HL-60 (cell line): ENCODE measurements around the gene NAALADL1.

ENCODE experiments used
- DNase-seq, 2 experiments: peaks; one replicate each; pipeline ENCODE4 v3.0.0-alpha.2; 2010 to 2020; ENCODE audit warnings: low read depth in 1 of 2, low spot score in 1 of 2
- H3K27ac ChIP-seq: fragments of 250-450 bp; sonication (Bioruptor Pico); replicated peaks from 2 replicates; pipeline ENCODE4 v1.5.1; 2020; ENCODE audit warnings: mild to moderate bottlenecking, moderate library complexity
- H3K27me3 ChIP-seq: fragments of 250-450 bp; sonication (Bioruptor Pico); 2 replicates; pipeline ENCODE4 v1.5.1; 2021; ENCODE audit warnings: mild to moderate bottlenecking, moderate library complexity; ENCODE audit not compliant: insufficient read depth, poor library complexity, severe bottlenecking
- H3K4me3 ChIP-seq: replicated peaks from 2 replicates; pipeline ENCODE4 v1.5.1; 2011; ENCODE audit warnings: mild to moderate bottlenecking, control low read depth, low read length; ENCODE audit not compliant: insufficient read depth
- CTCF ChIP-seq: IDR thresholded peaks from one replicate; pipeline ENCODE4 v1.5.1; 2011; ENCODE audit warnings: low read length, control low read depth, inconsistent platforms; ENCODE audit not compliant: insufficient read depth
- GABPA ChIP-seq: IDR thresholded peaks from 2 replicates; pipeline ENCODE4 v1.6.1; 2012; ENCODE audit warnings: low read depth
- POLR2AphosphoS5 ChIP-seq: IDR thresholded peaks from 2 replicates; pipeline ENCODE4 v1.6.1; 2012; ENCODE audit warnings: low read depth
- REST ChIP-seq: IDR thresholded peaks from 2 replicates; pipeline ENCODE4 v1.6.1; 2012; ENCODE audit warnings: low read depth; ENCODE audit not compliant: insufficient replicate concordance
- SPI1 ChIP-seq: IDR thresholded peaks from 2 replicates; pipeline ENCODE4 v1.6.1; 2012; ENCODE audit warnings: low read depth, mild to moderate bottlenecking, borderline replicate concordance

NAALADL1 gene

GRCh38 chr11:65047581-65048422, 10.6 kb downstream of the NAALADL1 start:
- TF ChIP-seq POLR2AphosphoS5 = no peak
- no peak for TF ChIP-seq CTCF
- TF ChIP-seq SPI1 = no peak
- TF ChIP-seq GABPA = no peak
- TF ChIP-seq REST = no peak
- Histone ChIP-seq H3K27ac (no peak overlapping the region), H3K4me3 (no peak overlapping the region), H3K27me3 (no peaks in the 10 kb centered on the region)
- no peak for DNase-seq

GRCh38 chr11:65045728-65046127, 12.6 kb downstream of the NAALADL1 start:
- TF ChIP-seq CTCF (no peak), GABPA (no peak), SPI1 (no peak), POLR2AphosphoS5 (no peak), REST (no peak)
- Histone ChIP-seq H3K4me3 (no peak overlapping the region), H3K27ac (no peak overlapping the region), H3K27me3 (no peaks in the 10 kb centered on the region)
- no peak for DNase-seq

GRCh38 chr11:65045061-65045460, 13.3 kb downstream of the NAALADL1 start:
- no peak for TF ChIP-seq GABPA
- no peak for TF ChIP-seq POLR2AphosphoS5
- no peak for TF ChIP-seq REST
- no peak for TF ChIP-seq CTCF
- no peak for TF ChIP-seq SPI1
- no peak for DNase-seq
- no peak overlapping the region for H3K27ac ChIP-seq
- H3K27me3 ChIP-seq = no peaks in the 10 kb centered on the region
- no peak overlapping the region for H3K4me3 ChIP-seq
